Measurements from ENCODE around the gene SMCO3.

- peak; percentile 38; the same call in 1 of the 2 replicates for TF ChIP-seq SRF (IDR thresholded peaks at IDR 0.05; ENCODE audit: low read depth)
- no peak for TF ChIP-seq EZH2phosphoT487 (IDR thresholded peaks at IDR 0.05; ENCODE audit: borderline replicate concordance)
- TF ChIP-seq CTCF (IDR thresholded peaks at IDR 0.05 in 2 of 3, conservative IDR thresholded peaks at IDR 0.05 in 1 of 3; ENCODE audit: borderline replicate concordance in 1 of 3, insufficient read depth in 1 of 3, low read depth in 2 of 3, low read length in 2 of 3), result no peak
- no peak for TF ChIP-seq POLR2A (IDR thresholded peaks at IDR 0.05; ENCODE audit: borderline replicate concordance, extremely low read depth, insufficient read depth, insufficient read length)
- TF ChIP-seq ZBTB33 (IDR thresholded peaks at IDR 0.05; ENCODE audit: extremely low read depth, insufficient replicate concordance, low read length), result no peak
- TF ChIP-seq EZH2 (IDR thresholded peaks at IDR 0.05), result no peak
- no peak for TF ChIP-seq FOSL1 (IDR thresholded peaks at IDR 0.05; ENCODE audit: low read depth)
- no peak for TF ChIP-seq REST (IDR thresholded peaks at IDR 0.05; ENCODE audit: low read depth)
- TF ChIP-seq POLR2AphosphoS5 (IDR thresholded peaks at IDR 0.05; ENCODE audit: low read depth, low read length), result no peak
- peak; percentile 48 for TF ChIP-seq SP1 (IDR thresholded peaks at IDR 0.05; ENCODE audit: low read depth)
- no peak for TF ChIP-seq ZNF274 (IDR thresholded peaks at IDR 0.05; ENCODE audit: low read depth, low read length)
These were observed 36.7 kb downstream of the SMCO3 start for GRCh38 chr12:14777271-14777670.
